Measurements from ENCODE around the gene DCST1. TPM values are rescaled to one million over a fixed set of nuclear protein-coding genes. Genes with fewer than 3 reads are reported as not detected.

DCST1 gene
- total RNA-seq, 1 experiment from 2014 or later: 0.15 TPM

DNA sequence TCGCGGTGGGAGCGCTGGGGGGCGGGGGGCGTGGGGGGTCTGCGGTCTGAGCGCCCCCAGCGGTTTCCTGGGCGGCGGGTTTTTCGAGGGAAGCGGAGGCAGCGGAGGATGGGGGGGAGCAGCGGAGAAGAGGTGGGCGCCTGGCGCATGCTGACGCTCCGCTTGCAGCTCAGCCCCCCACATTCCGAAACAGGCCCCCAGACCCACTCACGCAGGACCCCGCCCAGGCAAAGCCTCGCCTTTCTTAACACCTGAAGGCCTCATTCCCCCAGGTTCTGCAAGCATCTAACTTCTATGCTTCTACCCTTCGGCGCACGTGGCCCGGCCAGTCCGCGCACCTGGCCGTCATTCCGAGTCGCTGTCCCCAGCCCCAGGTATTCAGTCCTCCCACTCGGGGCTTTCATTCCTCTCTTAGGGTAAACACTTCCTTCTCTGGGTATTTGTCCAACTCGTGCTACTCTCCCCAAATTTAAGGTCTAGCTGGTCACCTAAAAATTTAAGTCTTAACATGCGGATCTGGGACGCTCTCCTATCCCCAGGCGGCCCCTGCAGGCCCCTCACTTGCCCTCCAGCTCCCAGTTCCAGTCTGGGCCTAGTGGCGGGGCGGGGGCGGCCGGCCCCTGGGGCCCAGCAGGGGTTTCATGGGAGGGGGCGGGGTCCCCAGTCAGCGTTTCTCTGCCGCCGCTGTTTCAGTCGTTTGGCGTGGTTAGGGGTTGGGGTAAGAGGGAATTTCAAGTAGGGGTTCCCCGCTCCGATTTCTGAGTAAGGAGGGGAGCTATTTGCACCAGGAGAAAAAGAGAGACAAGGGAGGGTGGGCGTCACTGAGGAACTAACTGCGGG lies 33.8 kb upstream of the DCST1 start (continued):
- TF ChIP-seq ETV6 (CRISPR knock-in tag; IDR thresholded peaks at IDR 0.05) (peak; percentile 30; the same call in 1 of the 2 replicates), GABPB1 (CRISPR knock-in tag; IDR thresholded peaks at IDR 0.05) (no peak), NFE2L1 (CRISPR knock-in tag; IDR thresholded peaks at IDR 0.05) (peak; percentile 62; the same call in 1 of the 2 replicates), ESRRA (CRISPR knock-in tag; IDR thresholded peaks at IDR 0.05; ENCODE audit: borderline replicate concordance) (peak; percentile 71; the same call in 1 of the 2 replicates), TCF7 (CRISPR knock-in tag; IDR thresholded peaks at IDR 0.05; ENCODE audit: low read depth) (no peak), TP53 (CRISPR knock-in tag; IDR thresholded peaks at IDR 0.05) (peak; percentile 79; the same call in 1 of the 2 replicates), GTF2I (CRISPR knock-in tag; conservative IDR thresholded peaks at IDR 0.05) (no peak), RORB (CRISPR knock-in tag; IDR thresholded peaks at IDR 0.05) (no peak), ZBTB21 (CRISPR knock-in tag; IDR thresholded peaks at IDR 0.05; ENCODE audit: borderline replicate concordance) (no peak), NR1H2 (CRISPR knock-in tag; IDR thresholded peaks at IDR 0.05) (no peak), KAT7 (CRISPR knock-in tag; IDR thresholded peaks at IDR 0.05; ENCODE audit: borderline replicate concordance) (0 out of 2 replicates have a peak, but pooled peaks have one; percentile 24), ZNF396 (CRISPR knock-in tag; IDR thresholded peaks at IDR 0.05; ENCODE audit: borderline replicate concordance) (no peak), SOX15 (CRISPR knock-in tag; IDR thresholded peaks at IDR 0.05) (no peak), NFATC4 (CRISPR knock-in tag; IDR thresholded peaks at IDR 0.05) (no peak), ZNF416 (CRISPR knock-in tag; IDR thresholded peaks at IDR 0.05) (no peak), JUN (CRISPR knock-in tag; IDR thresholded peaks at IDR 0.05) (no peak), ZNF263 (CRISPR knock-in tag; IDR thresholded peaks at IDR 0.05; ENCODE audit: low read depth) (no peak), CBFB (CRISPR knock-in tag; IDR thresholded peaks at IDR 0.05; ENCODE audit: low read depth) (no peak), SP1 (CRISPR knock-in tag; conservative IDR thresholded peaks at IDR 0.05) (no peak), TEAD1 (CRISPR knock-in tag; IDR thresholded peaks at IDR 0.05) (no peak)
- TF ChIP-seq, protein P1, sequence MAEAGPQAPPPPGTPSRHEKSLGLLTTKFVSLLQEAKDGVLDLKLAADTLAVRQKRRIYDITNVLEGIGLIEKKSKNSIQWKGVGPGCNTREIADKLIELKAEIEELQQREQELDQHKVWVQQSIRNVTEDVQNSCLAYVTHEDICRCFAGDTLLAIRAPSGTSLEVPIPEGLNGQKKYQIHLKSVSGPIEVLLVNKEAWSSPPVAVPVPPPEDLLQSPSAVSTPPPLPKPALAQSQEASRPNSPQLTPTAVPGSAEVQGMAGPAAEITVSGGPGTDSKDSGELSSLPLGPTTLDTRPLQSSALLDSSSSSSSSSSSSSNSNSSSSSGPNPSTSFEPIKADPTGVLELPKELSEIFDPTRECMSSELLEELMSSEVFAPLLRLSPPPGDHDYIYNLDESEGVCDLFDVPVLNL (CRISPR knock-in tag; IDR thresholded peaks at IDR 0.05; ENCODE audit: borderline replicate concordance, low read depth): no peak
- TF ChIP-seq, protein P2, sequence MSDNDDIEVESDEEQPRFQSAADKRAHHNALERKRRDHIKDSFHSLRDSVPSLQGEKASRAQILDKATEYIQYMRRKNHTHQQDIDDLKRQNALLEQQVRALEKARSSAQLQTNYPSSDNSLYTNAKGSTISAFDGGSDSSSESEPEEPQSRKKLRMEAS (CRISPR knock-in tag; IDR thresholded peaks at IDR 0.05): peak; percentile 87
- TF ChIP-seq, protein P3, sequence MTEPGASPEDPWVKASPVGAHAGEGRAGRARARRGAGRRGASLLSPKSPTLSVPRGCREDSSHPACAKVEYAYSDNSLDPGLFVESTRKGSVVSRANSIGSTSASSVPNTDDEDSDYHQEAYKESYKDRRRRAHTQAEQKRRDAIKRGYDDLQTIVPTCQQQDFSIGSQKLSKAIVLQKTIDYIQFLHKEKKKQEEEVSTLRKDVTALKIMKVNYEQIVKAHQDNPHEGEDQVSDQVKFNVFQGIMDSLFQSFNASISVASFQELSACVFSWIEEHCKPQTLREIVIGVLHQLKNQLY (CRISPR knock-in tag; IDR thresholded peaks at IDR 0.05): no peak
- TF ChIP-seq, protein P4, sequence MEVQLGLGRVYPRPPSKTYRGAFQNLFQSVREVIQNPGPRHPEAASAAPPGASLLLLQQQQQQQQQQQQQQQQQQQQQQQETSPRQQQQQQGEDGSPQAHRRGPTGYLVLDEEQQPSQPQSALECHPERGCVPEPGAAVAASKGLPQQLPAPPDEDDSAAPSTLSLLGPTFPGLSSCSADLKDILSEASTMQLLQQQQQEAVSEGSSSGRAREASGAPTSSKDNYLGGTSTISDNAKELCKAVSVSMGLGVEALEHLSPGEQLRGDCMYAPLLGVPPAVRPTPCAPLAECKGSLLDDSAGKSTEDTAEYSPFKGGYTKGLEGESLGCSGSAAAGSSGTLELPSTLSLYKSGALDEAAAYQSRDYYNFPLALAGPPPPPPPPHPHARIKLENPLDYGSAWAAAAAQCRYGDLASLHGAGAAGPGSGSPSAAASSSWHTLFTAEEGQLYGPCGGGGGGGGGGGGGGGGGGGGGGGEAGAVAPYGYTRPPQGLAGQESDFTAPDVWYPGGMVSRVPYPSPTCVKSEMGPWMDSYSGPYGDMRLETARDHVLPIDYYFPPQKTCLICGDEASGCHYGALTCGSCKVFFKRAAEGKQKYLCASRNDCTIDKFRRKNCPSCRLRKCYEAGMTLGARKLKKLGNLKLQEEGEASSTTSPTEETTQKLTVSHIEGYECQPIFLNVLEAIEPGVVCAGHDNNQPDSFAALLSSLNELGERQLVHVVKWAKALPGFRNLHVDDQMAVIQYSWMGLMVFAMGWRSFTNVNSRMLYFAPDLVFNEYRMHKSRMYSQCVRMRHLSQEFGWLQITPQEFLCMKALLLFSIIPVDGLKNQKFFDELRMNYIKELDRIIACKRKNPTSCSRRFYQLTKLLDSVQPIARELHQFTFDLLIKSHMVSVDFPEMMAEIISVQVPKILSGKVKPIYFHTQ (CRISPR knock-in tag; IDR thresholded peaks at IDR 0.05): no peak
- TF ChIP-seq, protein P5, sequence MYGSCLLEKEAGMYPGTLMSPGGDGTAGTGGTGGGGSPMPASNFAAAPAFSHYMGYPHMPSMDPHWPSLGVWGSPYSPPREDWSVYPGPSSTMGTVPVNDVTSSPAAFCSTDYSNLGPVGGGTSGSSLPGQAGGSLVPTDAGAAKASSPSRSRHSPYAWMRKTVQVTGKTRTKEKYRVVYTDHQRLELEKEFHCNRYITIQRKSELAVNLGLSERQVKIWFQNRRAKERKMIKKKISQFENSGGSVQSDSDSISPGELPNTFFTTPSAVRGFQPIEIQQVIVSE (CRISPR knock-in tag; IDR thresholded peaks at IDR 0.05; ENCODE audit: borderline replicate concordance): no peak
- TF ChIP-seq, protein P6, sequence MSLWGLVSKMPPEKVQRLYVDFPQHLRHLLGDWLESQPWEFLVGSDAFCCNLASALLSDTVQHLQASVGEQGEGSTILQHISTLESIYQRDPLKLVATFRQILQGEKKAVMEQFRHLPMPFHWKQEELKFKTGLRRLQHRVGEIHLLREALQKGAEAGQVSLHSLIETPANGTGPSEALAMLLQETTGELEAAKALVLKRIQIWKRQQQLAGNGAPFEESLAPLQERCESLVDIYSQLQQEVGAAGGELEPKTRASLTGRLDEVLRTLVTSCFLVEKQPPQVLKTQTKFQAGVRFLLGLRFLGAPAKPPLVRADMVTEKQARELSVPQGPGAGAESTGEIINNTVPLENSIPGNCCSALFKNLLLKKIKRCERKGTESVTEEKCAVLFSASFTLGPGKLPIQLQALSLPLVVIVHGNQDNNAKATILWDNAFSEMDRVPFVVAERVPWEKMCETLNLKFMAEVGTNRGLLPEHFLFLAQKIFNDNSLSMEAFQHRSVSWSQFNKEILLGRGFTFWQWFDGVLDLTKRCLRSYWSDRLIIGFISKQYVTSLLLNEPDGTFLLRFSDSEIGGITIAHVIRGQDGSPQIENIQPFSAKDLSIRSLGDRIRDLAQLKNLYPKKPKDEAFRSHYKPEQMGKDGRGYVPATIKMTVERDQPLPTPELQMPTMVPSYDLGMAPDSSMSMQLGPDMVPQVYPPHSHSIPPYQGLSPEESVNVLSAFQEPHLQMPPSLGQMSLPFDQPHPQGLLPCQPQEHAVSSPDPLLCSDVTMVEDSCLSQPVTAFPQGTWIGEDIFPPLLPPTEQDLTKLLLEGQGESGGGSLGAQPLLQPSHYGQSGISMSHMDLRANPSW (CRISPR knock-in tag; conservative IDR thresholded peaks at IDR 0.05; ENCODE audit: low read depth): no peak
- TF ChIP-seq, protein P7, sequence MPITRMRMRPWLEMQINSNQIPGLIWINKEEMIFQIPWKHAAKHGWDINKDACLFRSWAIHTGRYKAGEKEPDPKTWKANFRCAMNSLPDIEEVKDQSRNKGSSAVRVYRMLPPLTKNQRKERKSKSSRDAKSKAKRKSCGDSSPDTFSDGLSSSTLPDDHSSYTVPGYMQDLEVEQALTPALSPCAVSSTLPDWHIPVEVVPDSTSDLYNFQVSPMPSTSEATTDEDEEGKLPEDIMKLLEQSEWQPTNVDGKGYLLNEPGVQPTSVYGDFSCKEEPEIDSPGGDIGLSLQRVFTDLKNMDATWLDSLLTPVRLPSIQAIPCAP (CRISPR knock-in tag; IDR thresholded peaks at IDR 0.05): peak; percentile 36; the same call in 1 of the 2 replicates
- TF ChIP-seq, protein P8, sequence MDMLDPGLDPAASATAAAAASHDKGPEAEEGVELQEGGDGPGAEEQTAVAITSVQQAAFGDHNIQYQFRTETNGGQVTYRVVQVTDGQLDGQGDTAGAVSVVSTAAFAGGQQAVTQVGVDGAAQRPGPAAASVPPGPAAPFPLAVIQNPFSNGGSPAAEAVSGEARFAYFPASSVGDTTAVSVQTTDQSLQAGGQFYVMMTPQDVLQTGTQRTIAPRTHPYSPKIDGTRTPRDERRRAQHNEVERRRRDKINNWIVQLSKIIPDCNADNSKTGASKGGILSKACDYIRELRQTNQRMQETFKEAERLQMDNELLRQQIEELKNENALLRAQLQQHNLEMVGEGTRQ (CRISPR knock-in tag; IDR thresholded peaks at IDR 0.05): no peak; the same call in 1 of the 2 replicates
- TF ChIP-seq, protein P9, sequence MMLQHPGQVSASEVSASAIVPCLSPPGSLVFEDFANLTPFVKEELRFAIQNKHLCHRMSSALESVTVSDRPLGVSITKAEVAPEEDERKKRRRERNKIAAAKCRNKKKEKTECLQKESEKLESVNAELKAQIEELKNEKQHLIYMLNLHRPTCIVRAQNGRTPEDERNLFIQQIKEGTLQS (CRISPR knock-in tag; conservative IDR thresholded peaks at IDR 0.05): no peak
